Body of pancreas (tissue), 4 donors: ENCODE data around the gene EPHA4.

Experiments
- CTCF ChIP-seq, 7 experiments: fragments of 450-650 bp in 4 of 7; fragments of 200-600 bp in 3 of 7; sonication (generic) in 3 of 7; IDR thresholded peaks; one replicate each; pipeline ENCODE4 v1.5.1; 2016 to 2019; ENCODE audit warnings: antibody characterized with exemption in 7 of 7
- POLR2A ChIP-seq, 3 donors: fragments of 450-650 bp; IDR thresholded peaks; one replicate each; pipeline ENCODE4 v1.6.1; 2016; ENCODE audit warnings: antibody characterized with exemption in 3 of 3, mild to moderate bottlenecking in 2 of 3

- TF ChIP-seq CTCF (IDR thresholded peaks at IDR 0.05) (no peak), POLR2A (IDR thresholded peaks at IDR 0.05) (no peak)
Measured at GRCh38 chr2:221517696-221518151, 54.4 kb downstream of the EPHA4 start.
